HG02759 (cell line): ENCODE measurements around the gene NQO2.

Experiments used
- ATAC-seq: cut with Tn5 transposase; IDR thresholded peaks from one replicate; pipeline ENCODE4 v1.9.1; 2021; ENCODE audit warnings: mild to moderate bottlenecking, moderate library complexity; ENCODE audit not compliant: unreplicated experiment

Gene NQO2

DNA sequence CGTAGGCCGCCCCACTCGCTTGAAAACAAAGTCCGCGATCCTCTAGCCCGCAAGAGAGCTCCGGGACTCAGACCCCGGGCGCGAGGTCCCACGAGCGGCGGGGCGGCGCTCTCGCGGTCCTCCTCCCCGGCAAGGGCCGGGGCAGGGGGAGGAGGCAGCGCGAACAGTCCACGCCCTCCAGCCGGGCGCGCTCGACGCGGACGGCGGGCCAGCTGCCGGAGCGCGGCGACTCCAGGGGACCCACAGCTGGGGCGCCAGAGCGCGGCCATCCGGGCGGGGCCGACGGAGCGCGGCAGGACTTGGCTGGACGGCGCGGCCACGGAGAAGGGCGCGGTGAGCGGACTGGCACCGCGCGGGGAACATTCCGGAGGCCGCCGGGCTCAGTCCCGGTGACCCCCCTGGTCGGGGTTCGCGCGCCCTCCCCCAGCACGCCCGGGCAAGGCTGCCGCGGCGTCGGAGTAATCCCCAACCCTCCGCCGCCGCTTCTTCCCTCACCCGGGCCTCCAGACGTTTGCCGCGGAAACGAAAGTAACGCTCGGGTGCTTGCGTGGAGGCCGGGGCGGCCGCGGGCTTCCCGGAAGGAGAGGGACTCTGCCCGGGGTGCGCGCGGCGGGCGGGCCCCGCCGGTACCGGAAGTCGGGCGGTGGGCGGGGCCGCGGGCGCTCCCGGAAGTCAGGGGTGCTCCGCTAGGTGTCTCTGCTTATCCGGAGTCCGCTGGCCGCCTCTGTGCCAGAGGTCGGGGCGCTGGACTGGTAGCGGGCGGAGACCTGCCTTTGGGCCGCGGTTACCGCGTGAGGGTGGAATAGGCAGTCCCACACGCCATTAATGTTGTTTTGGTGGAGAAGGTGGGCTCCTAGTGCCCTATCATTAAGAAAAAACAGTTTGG lies 68.9 kb downstream of the NQO2 start, which contains the start of gene RIPK1:
Gene RIPK1, plus strand, starts transcription at position 166 of the 886 bp plus-strand sequence. CDS start 8,330 bp downstream, outside the sequence.
- peak; percentile 87 for ATAC-seq
